Kidney (tissue), 14 donors: ENCODE data around the gene PFKFB3. TPM values are rescaled to one million over a fixed set of nuclear protein-coding genes. Genes with fewer than 3 reads are reported as not detected.

Experiments used
- DNase-seq, 5 donors: peaks; one replicate each; pipeline ENCODE4 v3.0.0-alpha.2; 2013 to 2020
- FAIRE-seq: peaks from 2 replicates; lab custom pipeline; 2012; peaks lifted over from hg19 to GRCh38; lab: Jason Lieb, UNC
- H3K27ac ChIP-seq, 2 donors: one replicate each; pipeline ENCODE4 v1.7.0; 2013; ENCODE audit warnings: low read depth in 2 of 2, low read length in 2 of 2, inconsistent platforms in 1 of 2
- H3K27me3 ChIP-seq: one replicate; pipeline ENCODE4 v1.7.1; 2013; ENCODE audit warnings: low read length, inconsistent platforms; ENCODE audit not compliant: control insufficient read depth, insufficient read depth
- H3K36me3 ChIP-seq, 3 donors: one replicate each; pipeline versions ENCODE4 v1.7.0 to v1.7.1; 2013; ENCODE audit warnings: low read length in 3 of 3, control low read depth in 1 of 3, inconsistent platforms in 1 of 3; ENCODE audit not compliant: insufficient read depth in 3 of 3, control insufficient read depth in 2 of 3
- H3K4me1 ChIP-seq, 3 donors: one replicate each; pipeline versions ENCODE4 v1.7.0 to v1.7.1; 2013; ENCODE audit warnings: low read length in 3 of 3, inconsistent platforms in 1 of 3, low read depth in 1 of 3; ENCODE audit not compliant: control insufficient read depth in 2 of 3, insufficient read depth in 2 of 3
- H3K4me3 ChIP-seq, 3 donors: one replicate each; pipeline versions ENCODE4 v1.7.0 to v1.8.1; 2013; ENCODE audit warnings: low read length in 3 of 3, control low read depth in 1 of 3, inconsistent platforms in 1 of 3
- H3K9ac ChIP-seq, 3 donors: one replicate each; pipeline versions ENCODE4 v1.7.0 to v1.7.1; 2013; ENCODE audit warnings: low read length in 3 of 3, control low read depth in 1 of 3, inconsistent platforms in 1 of 3
- H3K9me3 ChIP-seq, 3 donors: one replicate each; pipeline versions ENCODE4 v1.7.0 to v1.7.1; 2013; ENCODE audit warnings: low read length in 3 of 3, control low read depth in 1 of 3, inconsistent platforms in 1 of 3; ENCODE audit not compliant: control insufficient read depth in 2 of 3, insufficient read depth in 1 of 3
- intact Hi-C: fragments of 100-400 bp; cut with DNase I; formaldehyde crosslinking; loops from one replicate; pipeline ENCODE4 v1.11.1; 2022
- polyA plus RNA-seq: library from polyadenylated mRNA; stranded (reverse); fragments of 350-450 nt; fragmentation: Illumina TruSeq; extraction: RNeasy Lipid Tissue Mini Kit (QIAGEN cat#74804); gene quantifications from one replicate; pipeline ENCODE4 v1.2.3, GENCODE V29; 2014; ENCODE audit warnings: low read depth, low replicate concordance; ENCODE audit not compliant: insufficient read depth
- total RNA-seq: library from RNA; stranded (reverse); fragmentation: NEBNext Ultra II Directional; extraction: Animal tissue kit (Norgen Biotek cat#: 25700); gene quantifications from one replicate; pipeline ENCODE4 v1.2.1, GENCODE V29; 2021
- TF ChIP-seq, protein P1 (sequence below): IDR thresholded peaks from 3 replicates; pipeline ENCODE4 v1.5.1; 2012; ENCODE audit warnings: mild to moderate bottlenecking, moderate library complexity, borderline replicate concordance; ENCODE audit not compliant: insufficient read depth; ENCODE audit errors: extremely low read depth
- donor health status: control.
- donor health status: control.
- donor health status: control.
- donor health status: control.
- donor health status: control.
- donor health status: DM: yes; HTN: yes; CAD: no.
- donor health status: Normal renal cell carcinoma (clear cell type).

The PFKFB3 gene
- total and polyA plus RNA-seq, 2 donors from 2014 or later, result 34.9 to 141 TPM

DNA sequence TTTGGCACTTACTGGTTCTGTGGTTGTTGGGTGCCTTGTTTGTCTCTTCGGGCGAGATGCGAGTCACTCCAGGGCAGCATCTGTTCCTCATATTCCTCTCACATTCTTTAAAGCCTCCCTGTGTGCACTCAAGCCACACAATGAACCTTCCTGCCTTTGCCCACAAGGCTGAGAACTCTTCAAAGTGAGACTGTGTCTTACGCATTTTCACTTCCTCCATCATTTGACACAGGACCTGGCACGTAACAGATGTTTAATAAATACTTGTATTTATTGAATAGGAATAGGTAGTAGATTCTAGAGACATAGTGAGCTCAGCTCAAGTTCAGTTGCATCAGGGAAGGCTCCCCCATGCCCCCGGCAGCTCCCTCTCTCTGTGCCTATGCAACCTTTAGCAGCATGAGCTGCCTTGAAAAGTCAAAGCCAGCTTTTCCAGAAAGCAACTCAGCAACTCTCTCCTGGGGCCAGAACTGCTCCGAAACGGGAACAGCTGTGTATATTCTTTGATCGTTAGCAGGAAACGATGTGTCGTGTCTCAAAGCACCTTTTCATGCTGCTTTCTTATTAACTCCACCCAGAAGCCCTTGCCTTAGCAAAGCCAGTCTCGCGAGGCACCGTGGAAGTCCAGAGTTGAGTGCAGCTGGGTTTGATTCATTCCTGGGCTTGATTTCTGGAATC, 97.5 kb downstream of the PFKFB3 start:
- intact Hi-C loops, result no loop called here
- H3K4me3 ChIP-seq, result no peak overlapping the region
- peak overlapping the region in 1 of 2 donors; percentile 47 for H3K27ac ChIP-seq
- H3K9ac ChIP-seq, result no peak overlapping the region
- peaks cover 0 to 1% (median 0%) of the 10 kb centered on the region in 3 donors for H3K9me3 ChIP-seq
- TF ChIP-seq, protein P1, sequence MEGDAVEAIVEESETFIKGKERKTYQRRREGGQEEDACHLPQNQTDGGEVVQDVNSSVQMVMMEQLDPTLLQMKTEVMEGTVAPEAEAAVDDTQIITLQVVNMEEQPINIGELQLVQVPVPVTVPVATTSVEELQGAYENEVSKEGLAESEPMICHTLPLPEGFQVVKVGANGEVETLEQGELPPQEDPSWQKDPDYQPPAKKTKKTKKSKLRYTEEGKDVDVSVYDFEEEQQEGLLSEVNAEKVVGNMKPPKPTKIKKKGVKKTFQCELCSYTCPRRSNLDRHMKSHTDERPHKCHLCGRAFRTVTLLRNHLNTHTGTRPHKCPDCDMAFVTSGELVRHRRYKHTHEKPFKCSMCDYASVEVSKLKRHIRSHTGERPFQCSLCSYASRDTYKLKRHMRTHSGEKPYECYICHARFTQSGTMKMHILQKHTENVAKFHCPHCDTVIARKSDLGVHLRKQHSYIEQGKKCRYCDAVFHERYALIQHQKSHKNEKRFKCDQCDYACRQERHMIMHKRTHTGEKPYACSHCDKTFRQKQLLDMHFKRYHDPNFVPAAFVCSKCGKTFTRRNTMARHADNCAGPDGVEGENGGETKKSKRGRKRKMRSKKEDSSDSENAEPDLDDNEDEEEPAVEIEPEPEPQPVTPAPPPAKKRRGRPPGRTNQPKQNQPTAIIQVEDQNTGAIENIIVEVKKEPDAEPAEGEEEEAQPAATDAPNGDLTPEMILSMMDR, result no peak
- no peaks in the 10 kb centered on the region for H3K27me3 ChIP-seq
- H3K36me3 ChIP-seq, result no peaks in the 10 kb centered on the region
- no peak for FAIRE-seq
- H3K4me1 ChIP-seq, result peaks cover 0 to 14% (median 13%) of the 10 kb centered on the region in 3 donors
- DNase-seq, result peak in 2 of 5 donors; percentile 40 to 70

DNA sequence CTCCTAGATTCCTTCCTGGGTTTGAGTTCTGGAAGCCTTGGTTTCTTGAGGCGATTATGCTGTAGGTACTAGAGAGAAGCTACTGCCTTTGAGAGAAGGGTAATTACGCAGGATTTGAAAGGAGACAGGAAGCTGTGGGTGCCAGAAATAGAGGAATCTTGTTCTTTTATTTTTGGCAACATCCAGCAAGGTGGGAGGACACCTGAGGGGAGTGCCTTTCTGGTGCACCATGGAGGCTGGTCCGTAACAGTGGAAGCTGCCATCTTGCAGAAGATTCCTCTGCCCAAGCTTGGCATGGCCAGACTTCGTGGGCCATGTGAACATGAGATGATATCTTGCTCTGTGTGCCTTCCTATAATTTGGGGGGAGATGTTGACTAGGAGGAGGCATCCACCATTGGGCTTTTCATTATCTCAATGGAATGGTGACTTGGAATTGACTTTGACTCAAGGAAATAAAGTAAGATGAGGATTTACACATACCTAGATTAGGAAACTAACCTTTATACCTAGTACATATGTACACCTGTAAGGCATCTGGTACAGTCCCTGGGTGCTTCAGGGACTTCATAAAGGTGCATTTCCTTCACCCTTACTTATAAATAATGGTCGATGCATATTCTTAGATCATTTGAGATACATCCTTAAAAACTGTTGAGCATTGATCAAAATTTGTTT, 98.2 kb downstream of the PFKFB3 start:
- TF ChIP-seq, protein P1, result no peak

DNA sequence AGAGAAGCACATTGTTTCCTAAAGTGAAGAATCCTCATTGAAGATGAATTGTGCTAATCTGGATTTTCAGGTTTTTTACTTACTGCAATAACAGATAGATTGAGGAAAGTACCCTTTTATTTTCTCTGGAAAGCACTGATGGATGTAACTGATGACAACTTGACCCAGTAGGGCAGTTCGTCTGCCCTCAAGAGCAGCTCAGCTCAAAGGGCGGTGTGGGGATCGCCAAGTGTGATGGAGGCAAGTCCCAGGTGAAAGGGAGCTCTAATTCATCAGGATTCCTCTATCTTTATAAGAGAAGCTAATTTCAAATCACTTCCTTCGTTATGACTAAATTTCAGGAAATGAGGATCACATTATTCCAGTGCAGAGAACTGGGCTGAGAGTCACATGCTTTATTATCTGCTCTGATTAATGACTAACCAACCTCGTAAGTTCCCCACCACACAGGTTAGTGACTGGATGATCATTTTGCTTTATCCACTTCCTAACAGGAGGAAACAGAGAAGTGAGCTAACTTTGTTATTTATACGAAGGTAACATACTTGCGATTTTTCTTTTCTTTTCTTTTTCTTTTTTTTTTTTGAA, 98.8 kb downstream of the PFKFB3 start:
- no peaks in the 10 kb centered on the region for H3K27me3 ChIP-seq
- intact Hi-C loops, result no loop called here
- TF ChIP-seq, protein P1, result no peak
- DNase-seq, result no peak
- peaks cover 0 to 14% (median 13%) of the 10 kb centered on the region in 3 donors for H3K4me1 ChIP-seq
- H3K9ac ChIP-seq, result no peak overlapping the region
- peaks cover 0 to 1% (median 0%) of the 10 kb centered on the region in 3 donors for H3K9me3 ChIP-seq
- no peak overlapping the region for H3K4me3 ChIP-seq
- no peak for FAIRE-seq
- no peaks in the 10 kb centered on the region for H3K36me3 ChIP-seq
- peak overlapping the region; percentile 15 to 47 for H3K27ac ChIP-seq

More for the DNA sequence above, 98.2 kb downstream of the PFKFB3 start:
- peaks cover 0 to 1% (median 0%) of the 10 kb centered on the region in 3 donors for H3K9me3 ChIP-seq
- intact Hi-C loops, result no loop called here
- no peaks in the 10 kb centered on the region for H3K36me3 ChIP-seq
- peak overlapping the region in 1 of 2 donors; percentile 47 for H3K27ac ChIP-seq
- H3K4me3 ChIP-seq, result no peak overlapping the region
- H3K4me1 ChIP-seq, result peaks cover 0 to 14% (median 13%) of the 10 kb centered on the region in 3 donors
- H3K27me3 ChIP-seq, result no peaks in the 10 kb centered on the region
- FAIRE-seq (no peak), DNase-seq (no peak)
- no peak overlapping the region for H3K9ac ChIP-seq

Other genes with a start within 250 kb of the PFKFB3 start
- gene IL15RA, start 225.4 kb upstream of the PFKFB3 start, total RNA-seq, result 13.9 TPM
- 6.8 TPM for gene IL15RA, start 225.4 kb upstream of the PFKFB3 start, polyA plus RNA-seq
- 11.9 TPM for gene IL2RA, start 140.6 kb upstream of the PFKFB3 start, total RNA-seq
- gene IL2RA, start 140.6 kb upstream of the PFKFB3 start, polyA plus RNA-seq, result 0.54 TPM
- gene RBM17, start 113.9 kb upstream of the PFKFB3 start, total RNA-seq, result 91.9 TPM
- gene RBM17, start 113.9 kb upstream of the PFKFB3 start, polyA plus RNA-seq, result 46.4 TPM